ENCODE results near the gene TNPO2.
"Not testable (repeated sequence)": the region's sequence is repeated elsewhere in the genome, so short reads cannot be mapped to it uniquely, and the experiment has no call there.

TNPO2 gene

DNA sequence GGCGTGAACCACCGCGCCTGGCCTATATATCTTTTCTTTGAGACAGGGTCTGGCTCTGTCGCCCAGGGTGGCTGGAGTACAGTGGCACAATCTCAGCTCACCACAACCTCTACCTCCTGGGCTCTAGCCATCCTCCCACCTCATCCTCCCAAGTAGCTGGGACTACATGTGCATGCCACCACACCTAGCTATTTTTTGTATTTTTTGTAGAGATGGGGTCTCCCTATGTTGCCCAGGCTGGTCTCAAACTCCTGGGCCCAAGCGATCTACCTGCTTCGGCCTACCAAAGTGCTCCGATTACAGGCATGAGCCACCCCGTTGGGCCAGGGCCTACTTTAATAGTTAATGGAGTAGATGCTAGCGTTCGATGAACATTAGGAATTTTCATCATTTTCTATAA lies 3.4 kb downstream of the TNPO2 start:
- peak overlapping the region; percentile 100 for H3K4me2 ChIP-seq (ENCODE audit: low read length)
- H3K36me3 ChIP-seq (ENCODE audit: insufficient read depth, low read length), result peaks cover 37% of the 10 kb centered on the region
- H3K4me1 ChIP-seq (ENCODE audit: control insufficient read depth, insufficient read depth, low read length), result peaks cover 26% of the 10 kb centered on the region
- H3K27me3 ChIP-seq (ENCODE audit: control insufficient read depth, insufficient read depth, low read length), result no peaks in the 10 kb centered on the region
- H3K9me3 ChIP-seq (replicated peaks; ENCODE audit: low read length), result no peaks in the 10 kb centered on the region
- H3K9ac ChIP-seq (ENCODE audit: low read depth, low read length), result peak overlapping the region; percentile 91
- peak overlapping the region; percentile 88 for H3K4me3 ChIP-seq (ENCODE audit: low read length)

DNA sequence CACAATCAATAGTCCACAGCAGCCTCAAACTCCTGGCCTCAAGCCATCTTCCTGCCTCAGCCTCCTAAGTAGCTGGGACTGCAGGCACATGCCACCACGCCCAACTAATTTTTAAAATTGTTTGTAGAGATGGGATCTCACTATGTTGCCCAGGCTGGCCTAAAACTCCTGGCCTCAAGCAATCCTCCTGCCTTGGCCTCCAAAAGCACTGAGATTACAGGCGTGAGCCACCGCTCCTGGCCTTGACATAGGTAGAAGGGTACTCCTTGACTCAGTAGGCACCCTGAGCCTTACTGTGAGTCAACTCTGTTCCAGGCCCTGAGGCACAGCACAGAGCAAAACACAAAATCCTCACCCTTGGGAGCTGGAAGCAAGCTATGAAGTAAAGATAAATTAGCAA lies 7.8 kb downstream of the TNPO2 start:
- no peak overlapping the region for H3K9ac ChIP-seq (ENCODE audit: low read depth, low read length)
- H3K27me3 ChIP-seq (ENCODE audit: control insufficient read depth, insufficient read depth, low read length), result no peaks in the 10 kb centered on the region
- H3K4me3 ChIP-seq (ENCODE audit: low read length), result no peak overlapping the region
- H3K9me3 ChIP-seq (replicated peaks; ENCODE audit: low read length), result no peaks in the 10 kb centered on the region
- H3K4me1 ChIP-seq (ENCODE audit: control insufficient read depth, insufficient read depth, low read length), result peaks cover 21% of the 10 kb centered on the region
- no peak overlapping the region for H3K4me2 ChIP-seq (ENCODE audit: low read length)
- peaks cover 74% of the 10 kb centered on the region for H3K36me3 ChIP-seq (ENCODE audit: insufficient read depth, low read length)

DNA sequence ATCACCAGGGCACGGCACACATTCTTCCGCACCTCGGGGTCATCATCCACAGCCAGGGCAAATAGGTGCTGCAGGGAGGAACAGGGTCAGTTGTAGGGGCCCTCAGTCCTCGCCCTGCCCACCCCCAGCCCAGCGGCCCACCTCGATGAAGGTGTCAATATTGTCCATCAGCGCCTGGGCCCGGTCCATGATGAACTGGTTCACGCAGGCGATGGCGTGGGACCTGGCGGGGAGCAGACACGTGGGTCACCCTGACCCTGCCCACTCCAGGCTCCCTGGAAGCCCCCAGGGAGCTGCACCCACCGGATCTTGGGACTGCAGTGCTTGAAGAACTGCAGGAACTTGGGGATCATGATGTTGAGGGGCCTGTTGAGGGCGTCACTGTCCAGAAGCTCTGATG lies 8.6 kb downstream of the TNPO2 start:
- no peak overlapping the region for H3K4me2 ChIP-seq (ENCODE audit: low read length)
- H3K4me1 ChIP-seq (ENCODE audit: control insufficient read depth, insufficient read depth, low read length), result peaks cover 13% of the 10 kb centered on the region
- no peak overlapping the region for H3K9ac ChIP-seq (ENCODE audit: low read depth, low read length)
- H3K9me3 ChIP-seq (replicated peaks; ENCODE audit: low read length), result no peaks in the 10 kb centered on the region
- no peak overlapping the region for H3K4me3 ChIP-seq (ENCODE audit: low read length)
- no peaks in the 10 kb centered on the region for H3K27me3 ChIP-seq (ENCODE audit: control insufficient read depth, insufficient read depth, low read length)
- peaks cover 79% of the 10 kb centered on the region for H3K36me3 ChIP-seq (ENCODE audit: insufficient read depth, low read length)

DNA sequence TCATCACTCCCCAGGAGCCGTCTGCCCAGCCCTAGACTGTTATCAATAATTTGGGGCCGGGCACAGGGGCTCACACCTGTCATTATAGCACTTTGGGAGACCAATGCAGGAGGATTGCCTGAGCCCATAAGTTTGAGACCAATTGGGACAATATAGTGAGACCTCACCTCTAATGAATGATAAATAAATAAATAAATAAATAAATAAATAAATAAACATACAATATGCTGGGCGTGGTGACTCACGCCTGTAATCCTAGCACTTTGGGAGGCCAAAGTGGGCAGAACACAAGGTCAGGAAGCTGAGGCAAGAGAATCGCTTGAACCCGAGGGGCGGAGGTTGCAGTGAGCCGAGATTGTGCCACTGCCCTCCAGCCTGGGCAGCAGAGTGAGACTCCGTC lies 10.4 kb downstream of the TNPO2 start:
- not testable (repeated sequence) for H3K27me3 ChIP-seq (ENCODE audit: control insufficient read depth, insufficient read depth, low read length); H3K4me2 ChIP-seq (ENCODE audit: low read length); H3K9me3 ChIP-seq (replicated peaks; ENCODE audit: low read length); H3K9ac ChIP-seq (ENCODE audit: low read depth, low read length); H3K4me1 ChIP-seq (ENCODE audit: control insufficient read depth, insufficient read depth, low read length); H3K4me3 ChIP-seq (ENCODE audit: low read length)
- peaks cover 81% of the 10 kb centered on the region for H3K36me3 ChIP-seq (ENCODE audit: insufficient read depth, low read length)

DNA sequence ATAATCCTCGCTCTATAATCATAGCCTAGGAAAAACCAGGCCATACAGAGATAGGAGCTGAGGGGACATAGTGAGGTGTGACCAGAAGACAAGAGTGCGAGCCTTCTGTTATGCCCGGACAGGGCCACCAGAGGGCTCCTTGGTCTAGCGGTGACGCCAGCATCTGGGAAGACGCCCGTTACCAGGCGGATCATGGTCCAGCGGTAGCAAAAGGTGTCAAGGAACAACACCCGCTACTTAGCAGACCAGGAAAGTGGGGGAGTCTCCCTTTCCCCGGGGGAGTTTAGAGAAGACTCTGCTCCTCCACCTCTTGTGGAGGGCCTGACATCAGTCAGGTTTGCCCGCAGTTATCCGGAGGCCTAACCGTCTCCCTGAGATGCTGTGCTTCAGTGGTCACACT lies 11.7 kb downstream of the TNPO2 start:
- not testable (repeated sequence) for H3K4me2 ChIP-seq (ENCODE audit: low read length); H3K4me1 ChIP-seq (ENCODE audit: control insufficient read depth, insufficient read depth, low read length)
- H3K36me3 ChIP-seq (ENCODE audit: insufficient read depth, low read length), result peaks cover 77% of the 10 kb centered on the region

DNA sequence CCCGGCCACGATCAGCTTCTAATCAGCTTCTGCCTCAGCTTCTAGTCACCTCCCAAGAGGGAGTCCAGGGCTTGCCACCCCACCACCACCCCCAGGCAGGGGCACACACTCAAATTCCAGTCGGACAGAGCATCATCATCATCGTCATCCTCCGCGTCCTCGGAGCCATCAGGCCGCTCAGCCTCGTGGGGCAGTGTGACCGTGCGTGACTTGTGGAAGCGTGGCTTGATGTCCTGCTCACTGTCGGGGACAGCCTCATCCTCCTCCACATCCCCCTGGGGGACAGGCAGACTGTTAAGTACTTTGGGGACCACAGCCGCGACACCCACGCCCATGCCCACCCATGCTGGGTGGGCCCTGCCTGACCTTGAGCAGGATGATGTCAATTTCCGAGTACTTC lies 12.5 kb downstream of the TNPO2 start:
- H3K36me3 ChIP-seq (ENCODE audit: insufficient read depth, low read length), result peaks cover 78% of the 10 kb centered on the region
- no peaks in the 10 kb centered on the region for H3K9me3 ChIP-seq (replicated peaks; ENCODE audit: low read length)
- H3K9ac ChIP-seq (ENCODE audit: low read depth, low read length), result no peak overlapping the region
- no peak overlapping the region for H3K4me2 ChIP-seq (ENCODE audit: low read length)
- no peak overlapping the region for H3K4me3 ChIP-seq (ENCODE audit: low read length)
- no peaks in the 10 kb centered on the region for H3K4me1 ChIP-seq (ENCODE audit: control insufficient read depth, insufficient read depth, low read length)
- H3K27me3 ChIP-seq (ENCODE audit: control insufficient read depth, insufficient read depth, low read length), result no peaks in the 10 kb centered on the region

More for the DNA sequence above, 11.7 kb downstream of the TNPO2 start:
- not testable (repeated sequence) for H3K4me3 ChIP-seq (ENCODE audit: low read length); H3K27me3 ChIP-seq (ENCODE audit: control insufficient read depth, insufficient read depth, low read length); H3K9ac ChIP-seq (ENCODE audit: low read depth, low read length); H3K9me3 ChIP-seq (replicated peaks; ENCODE audit: low read length)

DNA sequence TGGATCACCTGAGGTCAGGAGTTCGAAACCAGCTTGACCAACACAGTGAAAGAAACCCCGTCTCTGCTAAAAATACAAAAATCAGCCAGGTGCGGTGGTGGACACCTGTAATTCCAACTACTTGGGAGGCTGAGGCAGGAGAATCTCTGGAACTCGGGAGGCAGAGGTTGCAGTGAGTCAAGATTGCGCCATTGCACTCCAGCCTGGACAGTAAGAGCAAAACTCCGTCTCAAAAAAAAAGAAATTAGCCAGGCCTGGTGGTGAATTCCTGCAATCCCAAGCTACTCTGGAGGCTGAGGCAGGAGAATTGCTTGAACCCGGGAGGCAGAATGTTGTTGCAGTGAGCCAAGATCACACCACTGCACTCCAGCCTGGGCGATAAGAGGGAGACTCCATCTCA lies 15.1 kb downstream of the TNPO2 start:
- H3K4me1 ChIP-seq (ENCODE audit: control insufficient read depth, insufficient read depth, low read length), result no peaks in the 10 kb centered on the region
- H3K27me3 ChIP-seq (ENCODE audit: control insufficient read depth, insufficient read depth, low read length), result no peaks in the 10 kb centered on the region
- no peaks in the 10 kb centered on the region for H3K9me3 ChIP-seq (replicated peaks; ENCODE audit: low read length)
- no peak overlapping the region for H3K4me3 ChIP-seq (ENCODE audit: low read length)
- H3K9ac ChIP-seq (ENCODE audit: low read depth, low read length), result no peak overlapping the region
- H3K36me3 ChIP-seq (ENCODE audit: insufficient read depth, low read length), result peaks cover 75% of the 10 kb centered on the region
- no peak overlapping the region for H3K4me2 ChIP-seq (ENCODE audit: low read length)

DNA sequence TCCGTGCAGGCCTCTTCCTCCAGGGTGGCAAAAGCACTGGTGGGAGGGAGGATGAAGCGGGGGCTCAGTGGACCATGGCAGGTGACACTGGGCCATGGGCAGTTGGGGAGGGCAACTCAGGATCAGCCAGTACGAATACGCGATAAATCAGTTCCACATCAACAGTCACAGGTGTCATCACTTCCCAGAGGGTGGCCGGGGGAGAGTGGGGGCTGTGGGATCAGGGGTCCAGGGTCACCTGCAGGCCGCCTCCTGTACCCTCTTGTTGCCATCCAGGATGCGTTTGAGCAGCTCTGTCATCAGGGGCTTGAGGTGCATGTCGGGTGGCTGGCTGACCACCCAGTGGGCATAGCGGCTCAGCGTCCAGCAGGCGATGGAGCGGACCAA lies 17.4 kb downstream of the TNPO2 start:
- peaks cover 77% of the 10 kb centered on the region for H3K36me3 ChIP-seq (ENCODE audit: insufficient read depth, low read length)
- no peaks in the 10 kb centered on the region for H3K27me3 ChIP-seq (ENCODE audit: control insufficient read depth, insufficient read depth, low read length)
- no peaks in the 10 kb centered on the region for H3K9me3 ChIP-seq (replicated peaks; ENCODE audit: low read length)
- no peak overlapping the region for H3K4me3 ChIP-seq (ENCODE audit: low read length)
- no peak overlapping the region for H3K4me2 ChIP-seq (ENCODE audit: low read length)
- H3K9ac ChIP-seq (ENCODE audit: low read depth, low read length), result no peak overlapping the region
- no peaks in the 10 kb centered on the region for H3K4me1 ChIP-seq (ENCODE audit: control insufficient read depth, insufficient read depth, low read length)

DNA sequence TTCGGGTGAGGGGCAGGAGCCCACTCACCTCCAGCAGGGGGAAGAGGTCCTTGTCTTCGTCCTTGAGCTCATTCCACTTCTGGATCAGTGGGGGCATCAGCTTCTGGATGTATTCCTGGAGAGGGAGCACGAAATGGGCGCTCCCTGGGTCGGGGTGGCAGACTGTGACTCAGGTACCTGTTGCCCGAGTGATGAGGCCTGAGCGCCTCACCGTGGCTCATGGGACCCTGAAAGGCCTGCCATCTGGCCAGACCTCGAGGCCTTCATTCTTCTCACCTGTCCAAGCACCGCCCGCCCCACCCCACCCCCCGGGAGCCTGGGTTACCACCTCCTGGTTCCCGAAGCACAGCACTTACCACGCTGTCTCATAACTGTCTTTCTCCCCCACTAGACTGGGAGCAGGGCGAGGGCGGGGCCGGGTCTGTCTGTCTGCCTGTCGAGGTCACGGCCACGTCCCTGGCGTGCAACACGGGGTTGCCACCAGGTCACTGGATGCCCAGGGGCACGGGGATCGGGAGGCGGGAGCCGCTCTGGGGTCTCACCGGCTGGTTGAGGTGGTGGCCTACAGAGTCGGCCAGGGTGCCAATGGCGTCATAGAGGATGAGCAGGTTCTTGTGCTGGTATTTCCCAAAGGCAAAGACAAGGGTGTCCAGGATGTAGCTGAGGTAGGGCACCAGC lies 17.9 kb downstream of the TNPO2 start:
- no peaks in the 10 kb centered on the region for H3K9me3 ChIP-seq (replicated peaks; ENCODE audit: low read length)
- H3K27me3 ChIP-seq (ENCODE audit: control insufficient read depth, insufficient read depth, low read length), result no peaks in the 10 kb centered on the region
- H3K4me1 ChIP-seq (ENCODE audit: control insufficient read depth, insufficient read depth, low read length), result no peaks in the 10 kb centered on the region
- no peak overlapping the region for H3K9ac ChIP-seq (ENCODE audit: low read depth, low read length)
- no peak overlapping the region for H3K4me2 ChIP-seq (ENCODE audit: low read length)
- H3K36me3 ChIP-seq (ENCODE audit: insufficient read depth, low read length), result peaks cover 79% of the 10 kb centered on the region
- H3K4me3 ChIP-seq (ENCODE audit: low read length), result no peak overlapping the region

DNA sequence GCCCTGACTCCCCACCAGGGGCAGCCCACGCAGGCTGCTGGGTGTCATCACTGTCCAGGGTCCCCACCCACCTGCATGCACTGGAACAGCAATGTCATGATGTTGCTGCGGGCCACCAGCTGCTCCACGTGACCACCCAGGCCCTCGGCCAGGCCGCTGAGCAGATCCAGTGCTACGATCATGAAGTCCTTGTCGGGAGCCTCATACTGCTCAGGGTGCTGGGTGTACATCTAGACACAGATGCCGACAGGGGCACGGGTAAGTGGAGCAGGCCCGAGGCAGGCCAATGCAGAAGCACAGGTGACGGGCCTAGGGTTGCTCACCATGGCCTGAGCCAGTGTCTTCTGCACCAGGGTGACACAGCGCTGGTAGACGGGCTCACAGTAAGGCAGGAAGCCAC lies 18.6 kb downstream of the TNPO2 start:
- Histone ChIP-seq H3K4me3 (ENCODE audit: low read length) (no peak overlapping the region), H3K4me1 (ENCODE audit: control insufficient read depth, insufficient read depth, low read length) (no peaks in the 10 kb centered on the region), H3K36me3 (ENCODE audit: insufficient read depth, low read length) (peaks cover 79% of the 10 kb centered on the region), H3K27me3 (ENCODE audit: control insufficient read depth, insufficient read depth, low read length) (no peaks in the 10 kb centered on the region), H3K9me3 (replicated peaks; ENCODE audit: low read length) (no peaks in the 10 kb centered on the region), H3K9ac (ENCODE audit: low read depth, low read length) (no peak overlapping the region), H3K4me2 (ENCODE audit: low read length) (no peak overlapping the region)

DNA sequence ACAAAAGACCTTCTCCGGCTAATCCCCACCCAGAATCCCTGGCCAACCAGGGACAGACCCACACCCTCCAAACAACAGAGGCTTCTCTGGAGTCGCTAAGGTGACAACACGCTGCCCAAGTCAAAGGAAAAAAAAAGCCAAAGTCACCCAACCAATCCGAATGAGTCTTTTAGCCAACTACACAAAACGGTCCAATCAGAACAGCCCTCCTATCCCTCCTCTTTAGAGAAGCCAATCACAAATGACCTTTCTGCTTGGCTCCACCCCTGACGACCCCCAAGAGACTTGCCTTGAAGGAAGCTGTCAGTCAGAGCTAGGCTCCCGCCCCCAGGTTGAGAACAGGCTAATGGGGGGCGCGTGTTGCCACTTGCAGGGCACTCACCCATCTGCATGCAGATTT lies 20.7 kb downstream of the TNPO2 start:
- no peak overlapping the region for H3K4me3 ChIP-seq (ENCODE audit: low read length)
- H3K36me3 ChIP-seq (ENCODE audit: insufficient read depth, low read length), result peaks cover 77% of the 10 kb centered on the region

DNA sequence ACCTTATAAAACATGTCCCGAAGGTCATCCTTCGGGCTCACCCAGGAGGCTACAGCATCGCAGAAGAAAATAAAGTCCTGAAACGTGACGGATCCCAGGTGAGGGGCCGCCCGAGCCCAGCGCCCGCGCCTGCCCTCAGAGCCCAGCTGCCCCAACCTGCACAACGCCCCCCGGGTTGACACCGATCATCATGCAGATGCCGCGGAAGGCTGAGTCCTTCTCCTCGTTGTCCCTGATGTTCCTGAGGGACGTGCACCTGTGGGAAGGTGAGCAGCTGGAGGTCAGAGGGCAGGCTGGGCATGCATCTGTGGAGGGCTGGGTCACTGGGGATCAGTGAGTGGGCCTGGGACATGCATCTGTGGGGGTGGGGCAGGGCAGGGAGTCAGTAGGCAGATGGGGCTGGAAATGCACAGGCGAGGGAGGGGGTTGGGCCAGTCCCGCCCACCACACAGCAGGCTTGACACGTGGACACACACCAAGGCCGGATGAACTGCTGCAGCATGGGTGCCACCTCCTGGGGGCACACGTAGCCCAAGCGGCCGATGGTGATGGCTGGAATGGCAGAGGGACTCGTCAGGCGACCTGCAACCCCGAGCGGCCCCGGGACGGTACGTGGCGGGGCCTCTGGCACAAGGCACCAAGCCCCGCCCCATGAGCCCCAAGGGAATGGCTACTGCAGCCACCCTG lies 22.0 kb downstream of the TNPO2 start:
- no peak overlapping the region for H3K9ac ChIP-seq (ENCODE audit: low read depth, low read length)
- H3K4me3 ChIP-seq (ENCODE audit: low read length), result no peak overlapping the region
- peaks cover 76% of the 10 kb centered on the region for H3K36me3 ChIP-seq (ENCODE audit: insufficient read depth, low read length)
- H3K27me3 ChIP-seq (ENCODE audit: control insufficient read depth, insufficient read depth, low read length), result no peaks in the 10 kb centered on the region
- no peaks in the 10 kb centered on the region for H3K9me3 ChIP-seq (replicated peaks; ENCODE audit: low read length)
- peaks cover 6% of the 10 kb centered on the region for H3K4me1 ChIP-seq (ENCODE audit: control insufficient read depth, insufficient read depth, low read length)
- no peak overlapping the region for H3K4me2 ChIP-seq (ENCODE audit: low read length)

More for the DNA sequence above, 20.7 kb downstream of the TNPO2 start:
- Histone ChIP-seq H3K4me1 (ENCODE audit: control insufficient read depth, insufficient read depth, low read length) (no peaks in the 10 kb centered on the region), H3K9me3 (replicated peaks; ENCODE audit: low read length) (no peaks in the 10 kb centered on the region), H3K27me3 (ENCODE audit: control insufficient read depth, insufficient read depth, low read length) (no peaks in the 10 kb centered on the region), H3K9ac (ENCODE audit: low read depth, low read length) (no peak overlapping the region), H3K4me2 (ENCODE audit: low read length) (no peak overlapping the region)
